ENCODE results near the gene CXCL12.

Gene CXCL12

DNA sequence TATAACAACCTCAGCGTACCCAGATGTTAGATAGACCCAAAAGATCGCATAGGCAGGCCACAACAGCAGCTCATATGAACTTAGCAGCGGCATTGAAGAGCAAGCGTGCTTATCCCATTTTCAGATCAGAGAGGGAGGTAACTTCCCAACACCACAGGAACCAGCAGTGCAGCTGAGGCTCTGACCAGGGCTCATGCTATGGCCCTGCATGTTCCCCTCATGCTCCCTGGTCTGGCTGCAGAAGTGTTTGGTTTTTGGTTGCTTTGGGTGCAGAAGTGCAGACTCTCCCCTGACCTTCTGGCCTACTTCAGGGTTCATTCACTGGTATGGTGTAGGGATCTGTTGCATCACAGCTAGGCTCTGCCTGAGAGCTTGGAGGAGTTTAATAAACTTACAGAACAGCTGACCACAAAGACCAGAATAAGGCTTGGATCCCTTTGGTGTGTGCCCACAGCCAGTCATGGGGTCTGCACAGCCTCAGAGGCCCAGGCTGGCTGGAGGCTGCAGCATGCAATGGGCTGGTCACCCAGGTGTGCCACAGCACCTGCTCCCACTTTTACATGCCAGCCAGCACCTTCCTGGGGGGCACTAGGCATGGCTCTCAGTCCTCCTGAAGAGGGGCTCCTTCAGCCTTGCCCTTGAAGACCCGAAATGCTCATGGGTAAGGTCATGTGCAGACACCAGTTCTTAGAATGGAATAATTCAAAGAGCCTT lies 9.1 kb upstream of the CXCL12 start:
- H3K27me3 Mint-ChIP-seq, result peaks cover 8% of the 10 kb centered on the region
- no peaks in the 10 kb centered on the region for H3K9me3 Mint-ChIP-seq
- H3K27ac Mint-ChIP-seq, result no peak overlapping the region
- H3K4me1 Mint-ChIP-seq, result no peaks in the 10 kb centered on the region
- H3K36me3 Mint-ChIP-seq, result no peaks in the 10 kb centered on the region
- no peak overlapping the region for H3K4me3 Mint-ChIP-seq

- no peaks in the 10 kb centered on the region for H3K9me3 Mint-ChIP-seq
Measured at GRCh38 chr10:44393051-44393630, 8.2 kb upstream of the CXCL12 start.

DNA sequence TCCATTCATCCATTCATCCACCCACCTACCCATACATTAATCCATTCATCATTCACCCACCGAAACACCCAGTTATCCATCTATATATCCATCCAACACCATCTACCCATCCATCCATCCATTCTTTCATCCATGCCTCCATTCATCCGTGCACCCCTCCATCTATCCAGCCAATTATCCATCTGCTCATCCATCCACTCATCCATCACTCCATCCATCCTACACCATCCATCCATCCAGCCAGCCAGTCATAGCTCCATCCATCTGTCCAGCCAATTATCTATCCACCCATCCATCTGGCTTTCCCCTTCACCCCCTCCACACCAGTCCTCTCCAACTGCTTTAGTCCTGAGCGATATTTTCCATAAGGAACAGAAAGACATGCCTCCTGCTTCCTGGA lies 7.5 kb upstream of the CXCL12 start:
- Mint-ChIP-seq H3K9me3 (no peaks in the 10 kb centered on the region), H3K27me3 (peaks cover 14% of the 10 kb centered on the region), H3K36me3 (no peaks in the 10 kb centered on the region), H3K4me1 (no peaks in the 10 kb centered on the region), H3K27ac (no peak overlapping the region), H3K4me3 (no peak overlapping the region)

More at GRCh38 chr10:44393051-44393630, 8.2 kb upstream of the CXCL12 start:
- Mint-ChIP-seq H3K27me3 (peaks cover 10% of the 10 kb centered on the region), H3K27ac (no peak overlapping the region), H3K36me3 (no peaks in the 10 kb centered on the region), H3K4me1 (no peaks in the 10 kb centered on the region), H3K4me3 (no peak overlapping the region)

- Mint-ChIP-seq H3K4me1 (no peaks in the 10 kb centered on the region), H3K27ac (no peak overlapping the region), H3K27me3 (peaks cover 16% of the 10 kb centered on the region), H3K36me3 (no peaks in the 10 kb centered on the region), H3K4me3 (no peak overlapping the region), H3K9me3 (no peaks in the 10 kb centered on the region)
Measured at GRCh38 chr10:44391981-44392380, 7.1 kb upstream of the CXCL12 start.

DNA sequence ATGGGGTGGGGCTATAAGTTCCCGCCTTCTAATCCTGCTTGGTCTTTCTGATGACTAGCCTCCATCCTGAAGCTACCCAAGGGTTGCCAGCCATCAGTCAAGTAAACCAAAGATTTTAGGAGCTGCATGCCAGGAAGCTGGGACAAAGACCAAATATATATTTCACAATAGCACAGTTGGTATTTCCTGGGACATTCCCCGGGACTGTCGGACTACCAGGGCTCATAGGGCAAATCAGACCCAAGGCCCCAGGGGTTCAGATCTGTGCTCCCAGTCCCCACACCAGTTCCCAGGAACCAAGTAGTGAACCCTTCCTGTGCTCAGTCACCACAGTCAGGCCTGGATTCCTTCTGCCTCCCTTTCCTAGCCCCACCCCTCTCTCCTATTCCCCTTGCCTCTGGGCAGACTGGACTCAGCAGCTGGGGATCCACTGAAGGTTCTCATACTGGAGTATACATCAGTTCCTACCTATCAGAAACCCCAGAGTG lies 5.7 kb upstream of the CXCL12 start:
- Mint-ChIP-seq H3K4me1 (peaks cover 2% of the 10 kb centered on the region), H3K4me3 (no peak overlapping the region), H3K9me3 (no peaks in the 10 kb centered on the region), H3K27me3 (peaks cover 18% of the 10 kb centered on the region), H3K36me3 (no peaks in the 10 kb centered on the region), H3K27ac (no peak overlapping the region)

DNA sequence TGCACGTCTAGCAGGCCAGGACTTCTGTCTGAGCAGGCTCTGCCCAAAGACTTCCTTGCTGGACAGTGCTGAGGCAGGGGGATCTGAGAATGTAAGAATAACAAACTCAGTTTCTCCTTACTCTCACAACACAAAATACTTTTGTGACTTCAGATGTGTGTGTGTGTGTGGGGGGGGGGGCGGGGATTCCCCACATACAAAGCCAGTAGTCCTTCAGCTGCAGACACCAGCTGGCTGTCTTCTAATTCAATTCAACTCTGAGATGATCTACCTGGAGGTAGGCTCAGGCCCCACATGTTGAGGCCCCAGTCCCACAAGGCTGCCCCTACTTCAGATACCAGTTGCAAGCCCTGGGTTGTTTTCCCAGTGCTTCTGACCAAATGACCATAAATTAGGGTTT lies 4.7 kb upstream of the CXCL12 start:
- peaks cover 4% of the 10 kb centered on the region for H3K4me1 Mint-ChIP-seq
- H3K27me3 Mint-ChIP-seq, result peaks cover 17% of the 10 kb centered on the region
- no peak overlapping the region for H3K27ac Mint-ChIP-seq
- H3K4me3 Mint-ChIP-seq, result no peak overlapping the region
- H3K9me3 Mint-ChIP-seq, result no peaks in the 10 kb centered on the region
- no peaks in the 10 kb centered on the region for H3K36me3 Mint-ChIP-seq

DNA sequence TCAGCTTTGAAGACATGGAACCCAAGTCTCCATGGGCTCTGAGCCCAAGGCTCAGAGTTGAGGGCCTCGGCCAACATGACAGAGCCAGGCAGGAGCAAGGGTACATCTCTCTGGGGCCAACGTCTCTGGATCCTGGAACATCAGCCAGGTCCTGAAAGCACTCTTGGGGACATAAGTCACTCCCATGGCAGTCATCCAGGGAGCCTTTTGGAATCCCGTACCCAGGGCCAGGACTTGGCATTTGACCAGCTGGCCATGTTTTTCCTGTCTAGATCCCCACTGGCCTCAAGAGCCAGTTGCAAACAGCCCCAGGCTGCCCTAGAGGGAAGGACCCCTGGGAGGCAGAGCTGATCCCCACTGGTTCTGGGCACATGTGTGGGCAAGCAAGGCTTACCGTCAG lies 4.3 kb upstream of the CXCL12 start:
- no peaks in the 10 kb centered on the region for H3K9me3 Mint-ChIP-seq
- H3K27me3 Mint-ChIP-seq, result peaks cover 17% of the 10 kb centered on the region
- H3K4me3 Mint-ChIP-seq, result no peak overlapping the region
- peaks cover 4% of the 10 kb centered on the region for H3K4me1 Mint-ChIP-seq
- H3K27ac Mint-ChIP-seq, result no peak overlapping the region
- no peaks in the 10 kb centered on the region for H3K36me3 Mint-ChIP-seq

GRCh38 chr10:44388641-44389040 lies 3.7 kb upstream of the CXCL12 start:
- Mint-ChIP-seq H3K4me3 (no peak overlapping the region), H3K27me3 (peaks cover 17% of the 10 kb centered on the region), H3K27ac (no peak overlapping the region), H3K4me1 (peaks cover 4% of the 10 kb centered on the region), H3K9me3 (no peaks in the 10 kb centered on the region), H3K36me3 (no peaks in the 10 kb centered on the region)

- Mint-ChIP-seq H3K4me1 (peaks cover 4% of the 10 kb centered on the region), H3K27ac (no peak overlapping the region), H3K27me3 (peaks cover 20% of the 10 kb centered on the region), H3K9me3 (no peaks in the 10 kb centered on the region), H3K4me3 (no peak overlapping the region), H3K36me3 (no peaks in the 10 kb centered on the region)
Measured at GRCh38 chr10:44387853-44388251, 3.0 kb upstream of the CXCL12 start.

DNA sequence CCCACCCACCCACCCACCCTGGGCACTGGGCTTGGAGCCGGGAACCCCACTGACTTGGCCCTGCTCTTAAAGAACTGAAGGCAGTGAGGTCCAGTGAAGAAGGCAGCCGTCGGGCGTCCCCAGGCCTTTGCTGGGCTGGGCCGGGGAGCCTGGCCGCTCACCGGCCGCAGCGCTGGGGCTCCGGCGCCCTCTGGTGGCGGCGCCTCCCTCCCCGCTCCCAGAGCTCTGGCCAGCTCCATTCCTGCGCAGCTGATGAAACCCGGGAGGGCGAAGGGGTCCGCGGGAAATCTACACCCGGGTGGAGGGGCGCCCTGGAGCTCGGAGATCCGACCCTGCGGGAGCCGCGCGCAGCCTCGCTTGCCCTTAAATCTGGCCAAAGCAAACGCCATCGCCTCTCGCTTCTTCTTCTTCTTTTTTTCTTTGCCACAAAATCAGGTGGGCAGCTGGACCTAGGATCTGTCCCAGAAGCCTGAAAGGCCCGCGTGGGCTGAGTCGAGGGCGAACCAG lies 1.7 kb upstream of the CXCL12 start:
- Mint-ChIP-seq H3K36me3 (no peaks in the 10 kb centered on the region), H3K27me3 (peaks cover 24% of the 10 kb centered on the region), H3K4me3 (no peak overlapping the region), H3K4me1 (peaks cover 4% of the 10 kb centered on the region), H3K9me3 (no peaks in the 10 kb centered on the region), H3K27ac (no peak overlapping the region)

- Mint-ChIP-seq H3K27ac (no peak overlapping the region), H3K27me3 (peaks cover 25% of the 10 kb centered on the region), H3K9me3 (no peaks in the 10 kb centered on the region), H3K4me3 (peak overlapping the region; percentile 23), H3K36me3 (no peaks in the 10 kb centered on the region), H3K4me1 (peaks cover 4% of the 10 kb centered on the region)
Measured at GRCh38 chr10:44385696-44386441, 972 bp upstream of the CXCL12 start.

DNA sequence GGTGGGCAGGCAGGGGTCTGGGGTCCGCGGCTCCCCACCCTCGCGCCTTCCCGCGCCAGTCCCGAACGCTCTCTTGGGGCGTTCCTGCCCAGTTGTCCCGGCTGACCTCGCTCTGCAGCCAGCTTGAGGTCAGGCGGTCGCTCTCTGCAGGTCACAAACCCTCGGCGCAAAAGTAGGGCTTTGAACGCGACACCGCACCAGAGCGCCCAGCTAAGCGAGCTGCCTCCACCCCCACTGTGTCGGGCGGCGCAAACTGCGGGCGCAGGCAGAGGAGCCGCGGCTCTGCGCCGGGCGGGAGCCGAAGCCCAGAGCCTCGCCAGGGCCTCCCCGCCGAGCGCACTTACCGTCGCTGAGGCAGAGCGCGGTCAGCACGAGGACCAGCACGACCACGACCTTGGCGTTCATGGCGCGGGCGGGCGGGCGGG lies 284 bp downstream of the CXCL12 start:
- no peak overlapping the region for H3K4me3 Mint-ChIP-seq
- no peaks in the 10 kb centered on the region for H3K36me3 Mint-ChIP-seq
- no peak overlapping the region for H3K27ac Mint-ChIP-seq
- H3K9me3 Mint-ChIP-seq, result no peaks in the 10 kb centered on the region
- peaks cover 4% of the 10 kb centered on the region for H3K4me1 Mint-ChIP-seq
- peaks cover 25% of the 10 kb centered on the region for H3K27me3 Mint-ChIP-seq

DNA sequence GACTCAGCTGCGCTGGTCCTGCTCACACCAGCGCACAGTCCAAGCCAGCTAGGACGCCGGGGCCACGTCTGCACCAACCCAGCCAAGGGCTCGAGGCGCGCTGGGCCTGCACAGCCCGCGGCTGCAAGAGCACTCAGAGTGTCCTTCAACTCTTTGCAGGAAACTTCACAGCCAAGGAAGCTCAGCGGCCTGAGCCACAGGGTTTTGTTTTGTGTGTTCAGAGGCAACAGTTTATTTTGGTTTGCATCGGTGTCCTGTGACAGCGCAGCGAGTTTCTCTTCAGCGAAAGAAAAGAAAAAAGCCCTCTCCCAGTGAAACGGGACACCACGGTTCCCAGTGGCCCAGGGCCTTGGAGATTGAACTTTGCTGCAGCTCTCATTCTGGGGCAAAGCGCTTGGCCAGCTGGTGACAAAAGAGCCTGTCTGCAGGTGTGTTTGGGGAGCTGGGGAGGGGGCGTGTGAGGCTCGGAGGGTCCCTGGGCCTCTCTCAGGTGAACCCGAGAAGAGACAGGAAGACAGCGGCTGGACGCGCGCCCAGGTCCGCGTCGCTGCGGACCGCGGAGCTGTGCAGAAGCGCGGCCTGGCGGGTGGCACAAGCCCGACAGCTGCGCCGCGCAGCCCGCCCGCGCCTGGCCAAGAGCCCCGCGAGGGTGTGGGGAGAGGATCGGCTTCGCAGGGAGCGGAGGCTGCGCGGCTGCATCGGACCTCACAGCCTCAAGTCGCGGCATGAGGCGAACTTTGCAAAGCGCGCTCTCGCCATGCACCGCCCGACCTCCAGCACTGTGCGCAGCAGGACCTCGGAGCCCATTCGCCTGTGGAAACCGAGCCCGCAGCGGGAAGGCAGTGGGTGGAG lies 922 bp downstream of the CXCL12 start:
- Mint-ChIP-seq H3K4me3 (no peak overlapping the region), H3K36me3 (no peaks in the 10 kb centered on the region), H3K9me3 (no peaks in the 10 kb centered on the region), H3K27ac (no peak overlapping the region), H3K27me3 (peaks cover 26% of the 10 kb centered on the region), H3K4me1 (peaks cover 4% of the 10 kb centered on the region)

DNA sequence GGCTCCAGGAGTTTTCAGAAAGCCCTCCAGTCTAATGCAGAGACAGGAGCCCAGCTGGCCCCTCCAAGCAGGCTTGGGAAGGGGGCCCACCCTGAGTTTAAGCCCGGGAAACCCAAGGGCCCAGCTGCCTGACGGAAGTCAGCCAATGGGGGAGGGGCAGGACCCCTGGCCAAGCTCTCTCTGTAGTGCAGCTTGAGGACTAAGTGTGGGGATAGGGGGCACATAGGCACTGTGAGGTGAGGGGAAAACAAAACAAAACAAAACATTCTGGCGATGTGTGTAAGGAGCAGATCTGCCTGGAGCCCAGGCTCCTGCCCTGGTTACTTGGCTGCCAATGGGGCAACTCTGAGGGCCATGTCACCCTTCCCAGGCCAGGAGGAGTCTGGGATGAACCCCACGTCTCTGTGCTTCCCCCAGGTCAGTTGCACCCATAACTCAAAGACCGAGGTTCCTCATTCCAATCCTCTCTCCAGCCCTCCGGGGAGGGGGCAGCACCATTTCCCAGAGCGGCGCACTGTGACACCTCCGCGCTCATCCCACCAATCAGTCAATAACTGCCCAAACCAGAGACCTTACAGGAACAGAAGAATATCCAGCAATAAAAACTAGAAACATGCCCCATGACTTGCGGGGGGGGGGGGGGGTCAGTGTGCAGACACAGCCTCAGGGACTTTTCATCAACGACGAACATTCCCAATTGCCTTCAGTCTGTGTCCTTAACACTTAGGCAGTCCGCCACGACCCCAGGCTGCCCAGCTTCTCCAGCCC lies 1.7 kb downstream of the CXCL12 start:
- no peaks in the 10 kb centered on the region for H3K9me3 Mint-ChIP-seq
- H3K4me3 Mint-ChIP-seq, result no peak overlapping the region
- no peak overlapping the region for H3K27ac Mint-ChIP-seq
- peaks cover 28% of the 10 kb centered on the region for H3K27me3 Mint-ChIP-seq
- no peaks in the 10 kb centered on the region for H3K36me3 Mint-ChIP-seq
- peaks cover 4% of the 10 kb centered on the region for H3K4me1 Mint-ChIP-seq
